ENCODE measurements around the gene PLEKHG3. TPM values are rescaled to one million over a fixed set of nuclear protein-coding genes. Genes with fewer than 3 reads are reported as not detected.
A peak's percentile ranks its signal among the peaks of the same experiment; 100 is the strongest.
"Not testable (repeated sequence)": the region's sequence is repeated elsewhere in the genome, so short reads cannot be mapped to it uniquely, and the experiment has no call there.

Gene PLEKHG3
- total RNA-seq, 1 donor from 2014 or later: 12.6 TPM

DNA sequence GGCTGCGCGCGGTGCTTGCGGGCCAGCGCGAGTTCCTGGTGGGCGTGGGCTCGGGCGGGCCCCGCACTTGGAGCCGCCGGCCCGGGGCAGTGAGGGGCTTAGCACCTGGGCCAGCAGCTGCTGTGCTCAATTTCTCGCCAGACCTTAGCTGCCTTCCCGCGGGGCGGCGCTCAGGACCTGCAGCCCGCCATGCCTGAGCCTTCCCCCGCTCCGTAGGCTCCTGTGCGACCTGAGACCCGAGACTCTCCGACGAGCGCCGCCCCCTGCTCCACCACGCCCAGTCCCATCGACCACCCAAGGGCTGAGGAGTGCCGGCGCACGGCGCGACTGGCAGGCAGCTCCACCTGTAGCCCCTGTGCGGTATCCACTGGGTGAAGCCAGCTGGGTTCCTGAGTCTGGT lies 46.0 kb upstream of the PLEKHG3 start:
- H3K4me1 Mint-ChIP-seq: peaks cover 3% of the 10 kb centered on the region
- no peak for DNase-seq (ENCODE audit: low spot score)
- Histone ChIP-seq H3K4me2 (no peak overlapping the region), H2AFZ (replicated peaks) (no peak overlapping the region), H3K9me3 (ENCODE audit: low read depth) (no peaks in the 10 kb centered on the region), H3K4me3 (no peak overlapping the region), H3K27ac (no peak overlapping the region), H3F3A (ENCODE audit: low read depth) (no peaks in the 10 kb centered on the region), H3K36me3 (no peaks in the 10 kb centered on the region), H3K4me1 (no peaks in the 10 kb centered on the region), H3K9ac (no peak overlapping the region), H4K20me1 (ENCODE audit: low read depth) (no peaks in the 10 kb centered on the region), H3K79me2 (ENCODE audit: low read depth) (no peaks in the 10 kb centered on the region), H3K27me3 (no peaks in the 10 kb centered on the region)
- no peaks in the 10 kb centered on the region for H3K36me3 Mint-ChIP-seq
- H3K4me3 Mint-ChIP-seq: no peak overlapping the region
- H3K27ac Mint-ChIP-seq: no peak overlapping the region
- H3K9me3 Mint-ChIP-seq: no peaks in the 10 kb centered on the region
- peaks cover 10% of the 10 kb centered on the region for H3K27me3 Mint-ChIP-seq (ENCODE audit: insufficient read depth, low read depth)
- TF ChIP-seq EZH2phosphoT487 (IDR thresholded peaks at IDR 0.05) (no peak), CTCF (IDR thresholded peaks at IDR 0.05) (no peak), EZH2 (IDR thresholded peaks at IDR 0.05) (no peak)

GRCh38 chr14:64658700-64659264 lies 45.4 kb upstream of the PLEKHG3 start:
- H3K4me1 ChIP-seq; H3K4me2 ChIP-seq; H3K27ac Mint-ChIP-seq; H3K79me2 ChIP-seq (ENCODE audit: low read depth); H4K20me1 ChIP-seq (ENCODE audit: low read depth); H3K9me3 ChIP-seq (ENCODE audit: low read depth); H3K4me3 Mint-ChIP-seq; H3K27me3 Mint-ChIP-seq (ENCODE audit: insufficient read depth, low read depth); H3K36me3 Mint-ChIP-seq; DNase-seq (ENCODE audit: low spot score); H3K27me3 ChIP-seq; H3K4me1 Mint-ChIP-seq; H3F3A ChIP-seq (ENCODE audit: low read depth); H3K27ac ChIP-seq; H3K9me3 Mint-ChIP-seq; H3K36me3 ChIP-seq; H3K9ac ChIP-seq; H3K4me3 ChIP-seq: not testable (repeated sequence)
- H2AFZ ChIP-seq (replicated peaks): peak overlapping the region; percentile 80

GRCh38 chr14:64659366-64659765 lies 44.9 kb upstream of the PLEKHG3 start:
- no peak overlapping the region for H3K4me2 ChIP-seq
- no peaks in the 10 kb centered on the region for H3K9me3 Mint-ChIP-seq
- H3K9ac ChIP-seq: no peak overlapping the region
- no peaks in the 10 kb centered on the region for H3K36me3 ChIP-seq
- H3K36me3 Mint-ChIP-seq: no peaks in the 10 kb centered on the region
- no peak overlapping the region for H3K4me3 Mint-ChIP-seq
- H2AFZ ChIP-seq (replicated peaks): no peak overlapping the region
- H3K79me2 ChIP-seq (ENCODE audit: low read depth): no peaks in the 10 kb centered on the region
- no peak for DNase-seq (ENCODE audit: low spot score)
- H3K9me3 ChIP-seq (ENCODE audit: low read depth): no peaks in the 10 kb centered on the region
- H3K4me1 ChIP-seq: no peaks in the 10 kb centered on the region
- no peaks in the 10 kb centered on the region for H3K27me3 ChIP-seq
- no peaks in the 10 kb centered on the region for H3F3A ChIP-seq (ENCODE audit: low read depth)
- H3K27ac Mint-ChIP-seq: no peak overlapping the region
- H3K27ac ChIP-seq: no peak overlapping the region
- H4K20me1 ChIP-seq (ENCODE audit: low read depth): no peaks in the 10 kb centered on the region
- peaks cover 3% of the 10 kb centered on the region for H3K4me1 Mint-ChIP-seq
- no peak overlapping the region for H3K4me3 ChIP-seq
- H3K27me3 Mint-ChIP-seq (ENCODE audit: insufficient read depth, low read depth): peaks cover 10% of the 10 kb centered on the region
- TF ChIP-seq CTCF (IDR thresholded peaks at IDR 0.05) (no peak), EZH2phosphoT487 (IDR thresholded peaks at IDR 0.05) (no peak), EZH2 (IDR thresholded peaks at IDR 0.05) (no peak)

GRCh38 chr14:64663174-64663573 lies 41.0 kb upstream of the PLEKHG3 start:
- no peaks in the 10 kb centered on the region for H3K9me3 ChIP-seq (ENCODE audit: low read depth)
- H3K4me2 ChIP-seq: no peak overlapping the region
- H3K9ac ChIP-seq: no peak overlapping the region
- no peaks in the 10 kb centered on the region for H3K36me3 ChIP-seq
- no peak overlapping the region for H3K27ac ChIP-seq
- H3K36me3 Mint-ChIP-seq: no peaks in the 10 kb centered on the region
- no peak overlapping the region for H3K4me3 ChIP-seq
- H3K4me1 ChIP-seq: no peaks in the 10 kb centered on the region
- no peaks in the 10 kb centered on the region for H3F3A ChIP-seq (ENCODE audit: low read depth)
- peak overlapping the region; percentile 4 for H3K4me3 Mint-ChIP-seq
- no peaks in the 10 kb centered on the region for H3K27me3 ChIP-seq
- H4K20me1 ChIP-seq (ENCODE audit: low read depth): no peaks in the 10 kb centered on the region
- H3K4me1 Mint-ChIP-seq: peaks cover 3% of the 10 kb centered on the region
- peaks cover 10% of the 10 kb centered on the region for H3K27me3 Mint-ChIP-seq (ENCODE audit: insufficient read depth, low read depth)
- H3K9me3 Mint-ChIP-seq: no peaks in the 10 kb centered on the region
- DNase-seq (ENCODE audit: low spot score): no peak
- H2AFZ ChIP-seq (replicated peaks): peak overlapping the region; percentile 60
- H3K79me2 ChIP-seq (ENCODE audit: low read depth): no peaks in the 10 kb centered on the region
- TF ChIP-seq EZH2phosphoT487 (IDR thresholded peaks at IDR 0.05) (no peak), EZH2 (IDR thresholded peaks at IDR 0.05) (no peak), CTCF (IDR thresholded peaks at IDR 0.05) (no peak)
- no peak overlapping the region for H3K27ac Mint-ChIP-seq

Measured in neural progenitor cell (in vitro differentiated cells).